Measurements from ENCODE around the gene DUS2.

DNA sequence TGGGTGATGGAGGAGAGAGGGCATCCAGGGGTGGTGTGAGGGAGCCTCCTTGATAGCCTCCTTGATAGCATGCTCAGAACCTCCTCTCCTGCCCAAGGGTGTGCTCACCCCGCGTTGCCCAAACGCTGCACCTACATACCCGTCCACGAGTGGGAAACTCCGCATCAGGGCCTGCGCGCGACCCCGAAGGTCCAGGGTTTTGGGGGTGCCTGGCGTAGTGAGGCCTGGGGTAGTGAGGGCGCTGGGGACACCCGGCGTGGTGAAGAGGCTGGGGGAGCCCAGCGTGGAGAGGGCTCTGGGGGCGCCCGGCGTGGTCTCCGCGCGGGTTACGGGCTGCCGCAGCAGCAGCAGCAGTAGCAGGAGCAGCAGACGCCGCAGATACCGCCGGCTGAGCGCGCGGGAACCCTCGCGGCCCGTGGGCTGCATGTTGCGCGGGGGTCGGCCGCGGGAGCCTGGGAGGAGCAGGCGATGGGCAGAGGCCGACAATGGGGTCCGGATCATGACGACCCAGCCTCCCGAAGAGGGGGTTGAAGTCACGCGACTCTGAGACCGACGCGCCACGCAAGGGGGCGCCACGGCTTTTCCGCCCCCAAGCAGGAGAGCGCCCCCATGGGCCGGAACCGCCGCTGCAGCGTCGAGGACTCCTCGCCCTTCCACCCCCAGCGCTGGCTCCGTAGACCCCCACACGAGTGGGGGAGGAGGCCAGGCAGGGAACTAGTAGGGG lies 43.0 kb upstream of the DUS2 start, which contains the start of gene DPEP3:
- TF ChIP-seq, protein P1, sequence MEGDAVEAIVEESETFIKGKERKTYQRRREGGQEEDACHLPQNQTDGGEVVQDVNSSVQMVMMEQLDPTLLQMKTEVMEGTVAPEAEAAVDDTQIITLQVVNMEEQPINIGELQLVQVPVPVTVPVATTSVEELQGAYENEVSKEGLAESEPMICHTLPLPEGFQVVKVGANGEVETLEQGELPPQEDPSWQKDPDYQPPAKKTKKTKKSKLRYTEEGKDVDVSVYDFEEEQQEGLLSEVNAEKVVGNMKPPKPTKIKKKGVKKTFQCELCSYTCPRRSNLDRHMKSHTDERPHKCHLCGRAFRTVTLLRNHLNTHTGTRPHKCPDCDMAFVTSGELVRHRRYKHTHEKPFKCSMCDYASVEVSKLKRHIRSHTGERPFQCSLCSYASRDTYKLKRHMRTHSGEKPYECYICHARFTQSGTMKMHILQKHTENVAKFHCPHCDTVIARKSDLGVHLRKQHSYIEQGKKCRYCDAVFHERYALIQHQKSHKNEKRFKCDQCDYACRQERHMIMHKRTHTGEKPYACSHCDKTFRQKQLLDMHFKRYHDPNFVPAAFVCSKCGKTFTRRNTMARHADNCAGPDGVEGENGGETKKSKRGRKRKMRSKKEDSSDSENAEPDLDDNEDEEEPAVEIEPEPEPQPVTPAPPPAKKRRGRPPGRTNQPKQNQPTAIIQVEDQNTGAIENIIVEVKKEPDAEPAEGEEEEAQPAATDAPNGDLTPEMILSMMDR (IDR thresholded peaks at IDR 0.05), result peak in 5 of 12 donors; percentile 16 to 31 (median 22)
- no peak for TF ChIP-seq POLR2A (IDR thresholded peaks at IDR 0.05)
